Measurements from ENCODE around the gene DCDC2C. TPM values are rescaled to one million over a fixed set of nuclear protein-coding genes. Genes with fewer than 3 reads are reported as not detected.

Gene DCDC2C
- total and polyA plus RNA-seq, 2 experiments from 2014 or later: 0.45 TPM; not detected in 1

GRCh38 chr2:3669656-3670055 lies 33.7 kb upstream of the DCDC2C start:
- H3K4me2 ChIP-seq: no peak overlapping the region
- H3K27ac Mint-ChIP-seq: no peak overlapping the region
- no peaks in the 10 kb centered on the region for H3K27me3 ChIP-seq (ENCODE audit: insufficient read depth)
- H3K4me1 Mint-ChIP-seq: no peaks in the 10 kb centered on the region
- H3K9me2 ChIP-seq (ENCODE audit: insufficient read depth): no peaks in the 10 kb centered on the region; the same call in 1 of the 2 replicates
- peaks cover 7% of the 10 kb centered on the region; the same call in 1 of the 3 replicates for H3K36me3 Mint-ChIP-seq (ENCODE audit: low read depth)
- H3K9me3 Mint-ChIP-seq: peaks cover 38% of the 10 kb centered on the region
- no peaks in the 10 kb centered on the region for H3K4me1 ChIP-seq (ENCODE audit: insufficient read depth)
- no peaks in the 10 kb centered on the region for H3K36me3 ChIP-seq (ENCODE audit: insufficient read depth)
- no peak overlapping the region for H3K4me3 Mint-ChIP-seq
- no peaks in the 10 kb centered on the region for H3K79me2 ChIP-seq (replicated peaks; ENCODE audit: insufficient read depth)
- no peak overlapping the region for H3K27ac ChIP-seq (ENCODE audit: low read depth)
- H3K4me3 ChIP-seq: no peak overlapping the region
- no peaks in the 10 kb centered on the region for H3F3A ChIP-seq (replicated peaks; ENCODE audit: low read depth)
- H2AFZ ChIP-seq: no peak overlapping the region
- peaks cover 11% of the 10 kb centered on the region for H3K27me3 Mint-ChIP-seq (ENCODE audit: insufficient read depth, low read depth, poor library complexity)
- TF ChIP-seq CREB1 (CRISPR knock-in tag; IDR thresholded peaks at IDR 0.05; ENCODE audit: low read depth): no peak
- TF ChIP-seq POLR2AphosphoS5 (IDR thresholded peaks at IDR 0.05; ENCODE audit: low read depth): no peak
- TF ChIP-seq ZNF462 (CRISPR knock-in tag; IDR thresholded peaks at IDR 0.05): no peak
- TF ChIP-seq STAT1 (IDR thresholded peaks at IDR 0.05; ENCODE audit: unreplicated experiment): no peak
- TF ChIP-seq ZNF114 (CRISPR knock-in tag; IDR thresholded peaks at IDR 0.05): no peak
- TF ChIP-seq EZH2phosphoT487 (IDR thresholded peaks at IDR 0.05; ENCODE audit: unreplicated experiment): no peak
- TF ChIP-seq JUNB (IDR thresholded peaks at IDR 0.05; ENCODE audit: unreplicated experiment): no peak
- no peak for TF ChIP-seq NANOG (IDR thresholded peaks at IDR 0.05; ENCODE audit: borderline replicate concordance)
- no peaks in the 10 kb centered on the region for H4K20me1 ChIP-seq (replicated peaks; ENCODE audit: insufficient read depth)
- ATAC-seq (no peak), DNase-seq (ENCODE audit: low spot score) (no peak)

All from GM23338 (cell line).